Skeletal muscle cell (primary cell): ENCODE data around the gene KMT5B.

Experiments used
- DNase-seq: peaks from one replicate; pipeline ENCODE4 v3.0.0-alpha.2; 2010; ENCODE audit warnings: low read depth
- H3K4me3 ChIP-seq: 2 replicates; pipeline ENCODE4 v1.5.1; 2011; ENCODE audit warnings: low read depth, mild to moderate bottlenecking, control low read depth, low read length, moderate library complexity

KMT5B gene

GRCh38 chr11:68150037-68150436, 63.1 kb downstream of the KMT5B start:
- no peak overlapping the region for H3K4me3 ChIP-seq
- no peak for DNase-seq

GRCh38 chr11:68149417-68149816, 63.7 kb downstream of the KMT5B start:
- DNase-seq: no peak
- no peak overlapping the region for H3K4me3 ChIP-seq

- no peak for DNase-seq
- H3K4me3 ChIP-seq: no peak overlapping the region
Measured at GRCh38 chr11:68148879-68149278, 64.2 kb downstream of the KMT5B start.

GRCh38 chr11:68148071-68148805, 64.9 kb downstream of the KMT5B start:
- H3K4me3 ChIP-seq: no peak overlapping the region
- no peak for DNase-seq

- no peak overlapping the region for H3K4me3 ChIP-seq
- no peak for DNase-seq
Measured at GRCh38 chr11:68146704-68147474, 66.2 kb downstream of the KMT5B start.

GRCh38 chr11:68146010-68146540, 67.0 kb downstream of the KMT5B start:
- DNase-seq: no peak
- H3K4me3 ChIP-seq: no peak overlapping the region

GRCh38 chr11:68145120-68145866, 67.8 kb downstream of the KMT5B start:
- DNase-seq: no peak
- no peak overlapping the region for H3K4me3 ChIP-seq

GRCh38 chr11:68143310-68143689, 69.8 kb downstream of the KMT5B start:
- H3K4me3 ChIP-seq: no peak overlapping the region
- DNase-seq: no peak

- no peak overlapping the region for H3K4me3 ChIP-seq
- no peak for DNase-seq
Measured at GRCh38 chr11:68142441-68143309, 70.4 kb downstream of the KMT5B start.

GRCh38 chr11:68142028-68142412, 71.1 kb downstream of the KMT5B start:
- DNase-seq: no peak
- no peak overlapping the region for H3K4me3 ChIP-seq

GRCh38 chr11:68141246-68142027, 71.7 kb downstream of the KMT5B start:
- DNase-seq: no peak
- H3K4me3 ChIP-seq: no peak overlapping the region

- H3K4me3 ChIP-seq: no peak overlapping the region
- DNase-seq: no peak
Measured at GRCh38 chr11:68140496-68141245, 72.4 kb downstream of the KMT5B start.

- DNase-seq: no peak
- H3K4me3 ChIP-seq: no peak overlapping the region
Measured at GRCh38 chr11:68138237-68138636, 74.9 kb downstream of the KMT5B start.

GRCh38 chr11:68137833-68138232, 75.3 kb downstream of the KMT5B start:
- DNase-seq: no peak
- no peak overlapping the region for H3K4me3 ChIP-seq

GRCh38 chr11:68136866-68137265, 76.2 kb downstream of the KMT5B start:
- DNase-seq: no peak
- H3K4me3 ChIP-seq: no peak overlapping the region

- DNase-seq: no peak
- H3K4me3 ChIP-seq: no peak overlapping the region
Measured at GRCh38 chr11:68135161-68135560, 77.9 kb downstream of the KMT5B start.

- H3K4me3 ChIP-seq: no peak overlapping the region
- no peak for DNase-seq
Measured at GRCh38 chr11:68133761-68134160, 79.3 kb downstream of the KMT5B start.

- no peak for DNase-seq
- no peak overlapping the region for H3K4me3 ChIP-seq
Measured at GRCh38 chr11:68130121-68130520, 83.0 kb downstream of the KMT5B start.
